Smooth muscle cell (in vitro differentiated cells): ENCODE data around the gene CDX1. TPM values are rescaled to one million over a fixed set of nuclear protein-coding genes. Genes with fewer than 3 reads are reported as not detected.

Source experiments
- DNase-seq: peaks from one replicate; lab custom pipeline; 2025; ENCODE audit not compliant: unreplicated experiment; lab: John Stamatoyannopoulos, UW
- H2AFZ ChIP-seq: fragments of 200-600 bp; sonication (generic); 2 replicates; pipeline ENCODE4 v1.6.0; 2016; ENCODE audit warnings: antibody characterized with exemption, low read depth, mild to moderate bottlenecking
- H3F3A ChIP-seq: fragments of 200-600 bp; sonication (generic); 2 replicates; pipeline ENCODE4 v1.6.0; 2017; ENCODE audit warnings: antibody characterized with exemption, low read depth
- H3K27ac ChIP-seq: fragments of 200-600 bp; sonication (generic); 2 replicates; pipeline ENCODE4 v1.5.1; 2016; ENCODE audit warnings: low read depth, mild to moderate bottlenecking
- H3K27me3 ChIP-seq: fragments of 200-600 bp; sonication (generic); 2 replicates; pipeline ENCODE4 v1.6.1; 2016; ENCODE audit warnings: low read depth, mild to moderate bottlenecking
- H3K36me3 ChIP-seq: fragments of 200-600 bp; sonication (generic); 2 replicates; pipeline ENCODE4 v1.5.1; 2016; ENCODE audit warnings: low read depth
- H3K4me1 ChIP-seq: fragments of 200-600 bp; sonication (generic); 2 replicates; pipeline ENCODE4 v1.5.1; 2016; ENCODE audit warnings: low read depth
- H3K4me2 ChIP-seq: fragments of 200-600 bp; sonication (generic); 2 replicates; pipeline ENCODE4 v1.6.0; 2016; ENCODE audit warnings: mild to moderate bottlenecking
- H3K4me3 ChIP-seq: fragments of 200-600 bp; sonication (generic); 2 replicates; pipeline ENCODE4 v1.5.1; 2016; ENCODE audit warnings: mild to moderate bottlenecking
- H3K79me2 ChIP-seq: fragments of 200-600 bp; sonication (generic); 2 replicates; pipeline ENCODE4 v1.6.0; 2016; ENCODE audit warnings: low read depth, mild to moderate bottlenecking
- H3K9ac ChIP-seq: fragments of 200-600 bp; sonication (generic); 2 replicates; pipeline ENCODE4 v1.6.0; 2016; ENCODE audit warnings: low read depth
- H3K9me3 ChIP-seq: fragments of 200-600 bp; sonication (generic); replicated peaks from 2 replicates; pipeline ENCODE4 v1.5.1; 2016; ENCODE audit warnings: low read depth
- H4K20me1 ChIP-seq: fragments of 200-600 bp; sonication (generic); 2 replicates; pipeline ENCODE4 v1.6.0; 2016; ENCODE audit warnings: low read depth
- CTCF ChIP-seq: fragments of 200-600 bp; sonication (generic); IDR thresholded peaks from 2 replicates; pipeline ENCODE4 v1.5.1; 2017; ENCODE audit warnings: borderline replicate concordance, mild to moderate bottlenecking, antibody characterized with exemption; ENCODE audit not compliant: insufficient read depth, poor library complexity, severe bottlenecking
- WGBS: methylation state at CpG from one replicate; pipeline ENCODE4 v1.1.7; 2016; ENCODE audit warnings: low lambda C conversion rate; 5-methylcytosine and 5-hydroxymethylcytosine counted together
- polyA plus RNA-seq: library from polyadenylated mRNA; unstranded; fragments of >200 nt; fragmentation: Nextera tagmentation; extraction: Ambion mirVana; gene quantifications from 2 replicates; pipeline ENCODE4 v1.2.1, GENCODE V29; 2016
- total RNA-seq: library from RNA; depleted of rRNA; stranded (reverse); fragments of >200 nt; gene quantifications from 2 replicates; pipeline ENCODE4 v1.2.3, GENCODE V29; 2014

Gene CDX1
- total and polyA plus RNA-seq, 2 experiments from 2014 or later, result 1.4 to 5.0 TPM

DNA sequence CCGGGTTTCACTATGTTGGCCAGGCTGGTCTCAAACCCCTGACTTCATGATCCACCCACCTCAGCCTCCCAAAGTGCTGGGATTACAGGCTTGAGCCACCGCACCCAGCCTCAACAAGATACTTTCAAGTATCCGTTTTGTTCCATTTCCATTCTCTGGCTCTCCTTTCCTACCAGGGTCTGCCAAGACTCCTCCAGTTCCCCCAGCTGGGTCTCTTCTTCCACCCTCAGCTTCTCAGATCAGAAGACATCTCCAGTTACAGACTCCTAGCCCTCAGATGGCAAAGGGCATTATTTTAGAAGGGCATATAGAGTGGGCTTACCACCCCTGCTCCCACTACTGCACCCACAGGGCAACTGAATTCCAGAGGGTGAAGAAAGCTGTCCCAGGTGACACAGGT, 9.4 kb upstream of the CDX1 start:
- peaks cover 22% of the 10 kb centered on the region for H3K4me1 ChIP-seq

DNA sequence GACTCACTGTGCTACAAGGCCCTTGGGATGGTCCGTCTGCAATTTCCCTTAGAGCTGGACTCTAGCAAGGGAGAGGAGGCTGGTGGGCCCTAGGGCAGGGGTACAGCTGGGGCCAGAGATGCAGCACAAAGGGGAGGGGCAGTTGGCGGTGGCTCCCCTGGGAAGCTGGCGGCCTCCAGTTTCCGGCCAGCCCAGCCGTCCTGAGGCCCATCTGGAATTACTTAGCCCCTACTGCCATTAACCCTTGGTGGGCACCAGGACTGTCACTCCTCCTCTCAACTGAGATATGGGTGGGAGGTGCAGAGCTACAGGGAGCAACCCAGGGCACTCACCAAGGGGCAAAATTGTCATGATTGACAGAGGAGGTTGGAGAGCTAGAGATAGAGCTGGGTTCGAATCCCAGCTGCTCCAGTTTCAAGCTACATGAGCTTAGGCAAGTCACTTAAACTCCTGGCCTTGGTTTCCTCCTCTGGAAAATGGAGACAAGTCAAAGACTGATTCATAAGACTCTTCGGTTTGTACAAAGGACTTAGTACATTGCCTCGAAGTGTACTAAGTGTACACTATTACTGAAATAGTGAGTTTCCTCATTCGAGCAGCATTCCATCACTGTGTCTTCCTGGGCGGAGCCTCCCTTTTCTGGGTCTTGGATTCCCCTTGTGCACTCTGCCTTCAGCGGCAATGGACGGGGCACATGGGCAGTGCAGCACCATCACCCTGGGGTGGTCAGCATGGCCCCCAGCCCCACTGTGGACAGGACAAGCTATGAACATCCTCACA, 8.2 kb upstream of the CDX1 start:
- Histone ChIP-seq H3K27me3 (no peaks in the 10 kb centered on the region), H3K79me2 (peaks cover 21% of the 10 kb centered on the region), H3K4me1 (peaks cover 11% of the 10 kb centered on the region), H3K9me3 (no peaks in the 10 kb centered on the region), H3K9ac (no peak overlapping the region), H3K36me3 (no peaks in the 10 kb centered on the region), H4K20me1 (peaks cover 11% of the 10 kb centered on the region), H3K4me3 (no peak overlapping the region), H3K27ac (peak overlapping the region; percentile 100), H3K4me2 (no peak overlapping the region), H3F3A (peaks cover 21% of the 10 kb centered on the region), H2AFZ (no peak overlapping the region)
- DNase-seq, result no peak
- no peak for TF ChIP-seq CTCF
- 42% methylated on average over 11 of the region's 12 CpGs for WGBS

More for the DNA sequence above, 9.4 kb upstream of the CDX1 start:
- no peaks in the 10 kb centered on the region for H3K27me3 ChIP-seq
- no peak overlapping the region for H3K4me2 ChIP-seq
- peaks cover 33% of the 10 kb centered on the region for H3K79me2 ChIP-seq
- DNase-seq, result no peak
- H3K9ac ChIP-seq, result no peak overlapping the region
- 66% methylated on average over 3 of the region's 3 CpGs for WGBS
- H3K4me3 ChIP-seq, result no peak overlapping the region
- no peaks in the 10 kb centered on the region for H3K9me3 ChIP-seq
- H3K27ac ChIP-seq, result peak overlapping the region; percentile 100
- no peak for TF ChIP-seq CTCF
- H2AFZ ChIP-seq, result no peak overlapping the region
- H4K20me1 ChIP-seq, result peaks cover 23% of the 10 kb centered on the region
- no peaks in the 10 kb centered on the region for H3K36me3 ChIP-seq
- H3F3A ChIP-seq, result peaks cover 22% of the 10 kb centered on the region

GRCh38 chr5:150159031-150159430, 7.5 kb upstream of the CDX1 start:
- Histone ChIP-seq H3K4me1 (peaks cover 9% of the 10 kb centered on the region), H3K4me3 (no peak overlapping the region), H3F3A (peaks cover 16% of the 10 kb centered on the region), H3K4me2 (no peak overlapping the region), H3K9ac (peak overlapping the region; percentile 17), H2AFZ (no peak overlapping the region), H3K79me2 (peaks cover 14% of the 10 kb centered on the region), H3K27me3 (no peaks in the 10 kb centered on the region), H3K27ac (peak overlapping the region; percentile 100), H3K9me3 (no peaks in the 10 kb centered on the region), H4K20me1 (peaks cover 4% of the 10 kb centered on the region), H3K36me3 (no peaks in the 10 kb centered on the region)
- no peak for TF ChIP-seq CTCF
- 71% methylated on average over 6 of the region's 6 CpGs for WGBS
- DNase-seq, result no peak

- DNase-seq, result no peak
- H3F3A ChIP-seq, result peaks cover 13% of the 10 kb centered on the region
- no peaks in the 10 kb centered on the region for H4K20me1 ChIP-seq
- H3K4me3 ChIP-seq, result no peak overlapping the region
- H3K36me3 ChIP-seq, result no peaks in the 10 kb centered on the region
- no peaks in the 10 kb centered on the region for H3K9me3 ChIP-seq
- H3K27ac ChIP-seq, result peak overlapping the region; percentile 100
- H3K4me2 ChIP-seq, result peak overlapping the region; percentile 16
- peak overlapping the region; percentile 82 for H3K9ac ChIP-seq
- peaks cover 7% of the 10 kb centered on the region for H3K79me2 ChIP-seq
- TF ChIP-seq CTCF, result no peak
- WGBS, result 15% methylated on average over 9 of the region's 9 CpGs
- peaks cover 9% of the 10 kb centered on the region for H3K4me1 ChIP-seq
- no peaks in the 10 kb centered on the region for H3K27me3 ChIP-seq
- H2AFZ ChIP-seq, result no peak overlapping the region
These were observed 6.8 kb upstream of the CDX1 start for GRCh38 chr5:150159741-150160179.
